Activated T-helper 17 cell treated with anti-CD3 and anti-CD28 coated beads, Interleukin-2, amount 50 U/mL, for 72 hours (primary cell): ENCODE data around the gene SERPINB6. TPM values are rescaled to one million over a fixed set of nuclear protein-coding genes. Genes with fewer than 3 reads are reported as not detected.
"Not testable (repeated sequence)": the region's sequence is repeated elsewhere in the genome, so short reads cannot be mapped to it uniquely, and the experiment has no call there.

Source experiments
- ATAC-seq: fragments of 150-1000 bp; cut with Tn5 transposase; replicated peaks from 2 replicates; pipeline ENCODE4 v1.10.0; 2021; ENCODE audit warnings: mild to moderate bottlenecking, moderate library complexity
- H3K27ac Mint-ChIP-seq: one replicate; pipeline ENCODE4 v1.8.0; 2022; ENCODE audit warnings: mixed read lengths
- H3K27me3 Mint-ChIP-seq: one replicate; pipeline ENCODE4 v1.8.0; 2022; ENCODE audit warnings: mixed read lengths
- H3K36me3 Mint-ChIP-seq: one replicate; pipeline ENCODE4 v1.8.0; 2022; ENCODE audit warnings: low read depth, mild to moderate bottlenecking, mixed read lengths
- H3K4me1 Mint-ChIP-seq: one replicate; pipeline ENCODE4 v1.8.0; 2022; ENCODE audit warnings: mixed read lengths
- H3K4me3 Mint-ChIP-seq: one replicate; pipeline ENCODE4 v1.8.0; 2022; ENCODE audit warnings: mild to moderate bottlenecking, mixed read lengths
- H3K9me3 Mint-ChIP-seq: one replicate; pipeline ENCODE4 v1.8.0; 2022; ENCODE audit warnings: mixed read lengths
- total RNA-seq, 2 donors: library from RNA; stranded (reverse); gene quantifications; one replicate each; pipeline ENCODE4 v1.2.3, GENCODE V29; 2022

SERPINB6 gene
- 10 to 100 TPM; 22.1 to 26.0 TPM for total RNA-seq

DNA sequence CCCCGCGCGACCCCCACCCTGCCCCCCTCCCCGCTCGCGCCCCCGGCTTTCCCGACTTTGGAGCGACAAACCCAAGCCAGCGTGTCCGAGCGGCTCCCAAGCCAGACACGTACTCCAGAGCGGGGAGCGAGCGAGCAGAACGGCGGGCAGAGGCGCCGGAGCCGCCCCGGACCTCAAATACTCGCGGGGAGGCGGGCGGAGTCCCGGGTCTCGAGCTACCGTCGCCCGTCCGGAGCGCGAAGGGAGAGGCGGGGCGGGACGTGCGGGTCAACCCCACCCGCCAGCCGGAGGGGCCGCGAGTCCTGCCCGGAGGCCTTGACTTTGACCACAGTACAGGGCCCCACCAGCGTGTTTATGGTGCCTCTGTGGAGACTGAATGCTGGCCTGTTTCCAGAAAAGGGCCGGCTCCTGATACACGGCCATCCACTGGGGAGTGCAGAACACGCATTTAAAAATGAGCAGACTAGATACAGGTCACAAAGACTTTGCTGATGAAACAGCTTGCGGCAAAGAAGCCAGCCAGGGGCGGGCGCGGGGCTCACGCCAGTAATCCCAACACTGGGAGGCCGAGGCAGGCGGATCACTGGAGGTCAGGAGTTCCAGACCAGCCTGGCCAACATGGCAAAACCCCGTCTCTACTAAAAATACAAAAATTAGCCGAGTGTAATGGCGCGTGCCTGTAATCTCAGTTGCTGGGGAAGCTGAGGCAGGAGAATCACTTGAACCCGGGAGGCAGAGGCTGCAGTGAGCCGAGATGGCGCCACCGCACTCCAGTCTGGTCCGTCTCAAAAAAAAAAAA is at the start of gene SERPINB6:
Gene SERPINB6 (minus strand): TSS at position 148 of the 799 bp plus-strand sequence. CDS start 12,235 bp downstream, outside the sequence.
- peak within 1 kb of the TSS; percentile 77 for H3K4me3 Mint-ChIP-seq

GRCh38 chr6:3019749-3020320 is 48.5 kb upstream of the SERPINB6 start:
- H3K27me3 Mint-ChIP-seq: no peaks in the 10 kb centered on the region
- no peaks in the 10 kb centered on the region for H3K9me3 Mint-ChIP-seq
- no peak overlapping the region for H3K27ac Mint-ChIP-seq
- ATAC-seq: no peak
- H3K36me3 Mint-ChIP-seq: peaks cover 70% of the 10 kb centered on the region
- H3K4me3 Mint-ChIP-seq: no peak overlapping the region
- H3K4me1 Mint-ChIP-seq: peaks cover 12% of the 10 kb centered on the region

More for the DNA sequence above, at the start of gene SERPINB6:
- peak within 1 kb of the TSS; percentile 73 for H3K27ac Mint-ChIP-seq
- peaks cover 8% of the 10 kb centered on the region for H3K27me3 Mint-ChIP-seq
- no peaks in the 10 kb centered on the region for H3K9me3 Mint-ChIP-seq
- H3K36me3 Mint-ChIP-seq: no peaks in the 10 kb centered on the region
- H3K4me1 Mint-ChIP-seq: no peaks in the 10 kb centered on the region
- ATAC-seq: peak; percentile 69

DNA sequence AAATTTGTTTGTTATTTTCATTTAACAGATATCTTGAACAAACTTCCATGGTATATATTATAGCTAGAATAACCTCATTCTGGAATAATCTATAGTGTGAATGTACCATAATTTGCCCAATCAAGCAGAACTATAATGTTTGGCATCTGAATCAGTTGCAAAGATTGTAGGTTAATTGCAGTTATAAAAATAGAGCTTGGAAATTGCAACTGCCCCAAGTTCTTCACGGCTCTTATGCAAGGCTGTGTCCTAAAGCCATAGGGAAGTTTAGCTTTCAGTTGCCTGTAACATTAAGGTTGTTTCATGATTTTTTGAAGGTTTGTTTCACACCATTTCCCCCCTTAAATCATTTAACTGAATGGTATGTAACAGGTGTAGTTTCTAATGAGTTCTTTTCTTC is 47.7 kb upstream of the SERPINB6 start:
- Mint-ChIP-seq H3K4me3 (no peak overlapping the region), H3K27ac (no peak overlapping the region), H3K27me3 (no peaks in the 10 kb centered on the region), H3K36me3 (peaks cover 78% of the 10 kb centered on the region), H3K4me1 (peaks cover 12% of the 10 kb centered on the region), H3K9me3 (no peaks in the 10 kb centered on the region)
- no peak for ATAC-seq

DNA sequence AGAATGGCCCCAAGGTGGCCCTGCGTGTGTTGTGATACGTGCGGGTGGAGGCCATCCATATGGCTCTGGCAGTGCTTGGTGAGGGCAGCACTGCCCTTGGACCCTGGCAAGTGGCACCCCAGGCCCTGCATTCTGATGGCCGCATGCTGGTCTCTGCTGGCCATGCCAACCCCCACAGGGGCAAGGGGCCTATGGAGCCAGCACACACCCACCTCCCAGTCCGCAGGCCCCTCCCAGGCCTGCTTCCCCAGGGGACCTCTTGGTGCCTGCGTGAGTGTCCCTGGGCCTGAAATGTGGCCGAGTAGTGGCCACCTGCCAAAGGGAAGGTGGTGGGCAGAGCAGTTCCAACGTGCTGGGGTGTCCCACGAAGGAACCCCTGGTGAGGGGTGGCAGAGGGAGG is 45.9 kb upstream of the SERPINB6 start:
- H3K9me3 Mint-ChIP-seq: no peaks in the 10 kb centered on the region
- H3K4me1 Mint-ChIP-seq: peaks cover 5% of the 10 kb centered on the region
- H3K27me3 Mint-ChIP-seq: no peaks in the 10 kb centered on the region
- no peak for ATAC-seq
- peaks cover 77% of the 10 kb centered on the region for H3K36me3 Mint-ChIP-seq
- no peak overlapping the region for H3K4me3 Mint-ChIP-seq
- H3K27ac Mint-ChIP-seq: no peak overlapping the region

DNA sequence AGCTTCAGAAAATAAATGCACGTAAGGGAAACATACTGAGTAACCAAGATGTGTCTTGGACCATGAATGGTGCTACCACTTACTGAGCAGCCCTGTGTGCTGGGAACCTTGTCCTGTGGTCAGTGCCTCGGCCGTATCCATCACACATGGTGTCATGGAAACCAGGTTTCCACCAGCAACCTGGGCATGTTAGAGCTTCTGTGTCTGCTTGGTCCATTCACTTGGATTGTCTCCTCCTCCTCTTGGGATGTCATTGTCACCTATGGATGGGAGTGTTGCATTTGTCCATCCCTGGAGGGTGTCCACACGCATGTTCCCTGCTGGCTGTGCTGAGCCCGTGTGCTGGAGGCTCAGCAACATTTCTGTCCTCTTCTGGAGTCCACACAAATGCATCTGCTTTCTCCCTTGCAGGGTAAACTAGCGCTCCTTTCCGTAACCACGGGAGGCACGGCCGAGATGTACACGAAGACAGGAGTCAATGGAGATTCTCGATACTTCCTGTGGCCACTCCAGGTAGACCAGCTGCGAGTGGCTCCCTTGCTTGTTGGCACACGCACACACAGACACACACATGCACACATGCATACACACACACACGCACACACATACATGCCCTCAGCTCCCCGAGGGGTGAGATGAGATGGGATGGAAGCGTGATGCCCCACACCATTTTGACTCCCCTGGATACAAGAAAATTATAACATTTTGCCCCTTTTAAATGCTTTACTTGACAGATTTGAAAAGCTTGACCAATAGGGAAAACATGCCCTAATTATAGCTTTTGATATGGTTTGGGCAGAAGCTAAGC is 45.3 kb upstream of the SERPINB6 start:
- no peak overlapping the region for H3K4me3 Mint-ChIP-seq
- peaks cover 80% of the 10 kb centered on the region for H3K36me3 Mint-ChIP-seq
- no peak for ATAC-seq
- H3K9me3 Mint-ChIP-seq: no peaks in the 10 kb centered on the region
- H3K27me3 Mint-ChIP-seq: no peaks in the 10 kb centered on the region
- H3K27ac Mint-ChIP-seq: no peak overlapping the region
- peaks cover 5% of the 10 kb centered on the region for H3K4me1 Mint-ChIP-seq

DNA sequence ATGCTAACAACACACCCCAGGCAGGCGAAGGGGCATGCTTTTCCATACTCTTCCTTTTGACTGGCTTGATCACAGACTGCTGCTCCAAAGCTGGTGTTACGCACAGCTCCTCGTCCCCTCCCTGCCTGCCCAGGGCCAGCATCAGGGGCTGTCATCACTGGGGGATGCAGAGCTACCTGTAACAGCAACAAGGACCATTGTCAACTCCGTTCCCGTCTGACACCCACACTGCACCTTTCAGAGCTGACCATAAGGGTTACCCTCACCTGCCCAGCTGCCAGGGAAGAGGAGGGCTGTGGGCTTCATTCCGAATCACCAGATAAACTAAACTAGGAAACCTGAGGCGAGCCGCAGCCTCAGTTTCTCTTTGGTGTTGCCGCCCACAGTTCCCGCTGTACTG is 43.8 kb upstream of the SERPINB6 start:
- Mint-ChIP-seq H3K4me3 (no peak overlapping the region), H3K36me3 (peaks cover 88% of the 10 kb centered on the region), H3K4me1 (peaks cover 5% of the 10 kb centered on the region), H3K27ac (no peak overlapping the region), H3K9me3 (no peaks in the 10 kb centered on the region), H3K27me3 (no peaks in the 10 kb centered on the region)
- no peak for ATAC-seq

GRCh38 chr6:3014675-3015066 is 43.3 kb upstream of the SERPINB6 start:
- Mint-ChIP-seq H3K27me3 (no peaks in the 10 kb centered on the region), H3K4me3 (no peak overlapping the region), H3K27ac (no peak overlapping the region), H3K9me3 (no peaks in the 10 kb centered on the region), H3K4me1 (peaks cover 5% of the 10 kb centered on the region), H3K36me3 (peaks cover 88% of the 10 kb centered on the region)
- no peak for ATAC-seq

GRCh38 chr6:3013901-3014674 is 42.7 kb upstream of the SERPINB6 start:
- Mint-ChIP-seq H3K27ac (no peak overlapping the region), H3K27me3 (no peaks in the 10 kb centered on the region), H3K36me3 (peaks cover 89% of the 10 kb centered on the region), H3K4me3 (no peak overlapping the region), H3K9me3 (no peaks in the 10 kb centered on the region), H3K4me1 (peaks cover 5% of the 10 kb centered on the region)
- ATAC-seq: no peak

- Mint-ChIP-seq H3K27me3 (no peaks in the 10 kb centered on the region), H3K27ac (peak overlapping the region; percentile 26), H3K4me3 (no peak overlapping the region), H3K36me3 (peaks cover 95% of the 10 kb centered on the region), H3K4me1 (peaks cover 5% of the 10 kb centered on the region), H3K9me3 (no peaks in the 10 kb centered on the region)
- ATAC-seq: peak; percentile 58
Observed at GRCh38 chr6:3013486-3013885, 42.1 kb upstream of the SERPINB6 start.

DNA sequence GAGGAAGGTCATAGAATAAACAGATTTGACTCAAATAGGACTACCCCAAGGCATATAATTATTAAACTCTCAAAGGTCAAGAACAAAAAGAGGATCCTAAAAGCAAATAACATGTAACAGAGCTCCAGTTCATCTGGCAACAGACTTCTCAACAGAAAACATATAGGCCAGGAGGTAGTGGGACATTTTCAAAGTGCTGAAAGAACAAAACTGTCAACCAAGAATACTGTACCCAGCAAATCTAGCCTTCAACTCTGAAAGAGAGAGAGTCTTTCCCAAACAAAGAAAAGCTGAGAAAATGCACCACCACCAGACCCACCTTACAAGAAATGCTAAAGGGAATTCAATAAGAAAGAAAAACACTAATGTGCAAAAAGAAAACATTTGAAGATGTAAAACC is 40.2 kb upstream of the SERPINB6 start:
- Mint-ChIP-seq H3K9me3 (no peaks in the 10 kb centered on the region), H3K4me1 (peaks cover 5% of the 10 kb centered on the region), H3K36me3 (peaks cover 96% of the 10 kb centered on the region), H3K4me3 (no peak overlapping the region), H3K27me3 (no peaks in the 10 kb centered on the region), H3K27ac (no peak overlapping the region)
- ATAC-seq: no peak

GRCh38 chr6:3011158-3011557 is 39.8 kb upstream of the SERPINB6 start:
- H3K9me3 Mint-ChIP-seq: no peaks in the 10 kb centered on the region
- ATAC-seq: no peak
- no peak overlapping the region for H3K4me3 Mint-ChIP-seq
- no peaks in the 10 kb centered on the region for H3K27me3 Mint-ChIP-seq
- H3K27ac Mint-ChIP-seq: no peak overlapping the region
- H3K4me1 Mint-ChIP-seq: peaks cover 5% of the 10 kb centered on the region
- H3K36me3 Mint-ChIP-seq: peaks cover 98% of the 10 kb centered on the region

DNA sequence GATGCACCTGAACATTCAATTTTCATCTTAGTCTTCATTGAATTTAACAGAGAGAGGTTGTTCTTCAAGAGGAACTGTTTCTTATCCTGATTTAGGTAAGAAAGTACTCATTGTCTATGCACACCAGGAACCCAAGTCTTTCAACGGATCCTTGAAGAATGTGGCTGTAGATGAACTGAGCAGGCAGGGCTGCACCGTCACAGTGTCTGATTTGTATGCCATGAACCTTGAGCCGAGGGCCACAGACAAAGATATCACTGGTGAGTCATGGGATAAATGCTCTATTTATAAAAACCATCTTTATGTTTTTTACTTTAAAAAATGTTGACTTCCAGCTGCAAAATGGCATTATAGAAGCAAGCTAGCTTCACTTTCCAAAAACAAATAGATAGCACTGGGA is 38.6 kb upstream of the SERPINB6 start:
- H3K27me3 Mint-ChIP-seq: no peaks in the 10 kb centered on the region
- no peaks in the 10 kb centered on the region for H3K9me3 Mint-ChIP-seq
- H3K27ac Mint-ChIP-seq: no peak overlapping the region
- ATAC-seq: no peak
- peaks cover 98% of the 10 kb centered on the region for H3K36me3 Mint-ChIP-seq
- no peak overlapping the region for H3K4me3 Mint-ChIP-seq
- peaks cover 11% of the 10 kb centered on the region for H3K4me1 Mint-ChIP-seq

GRCh38 chr6:3008712-3009265 is 37.4 kb upstream of the SERPINB6 start:
- Mint-ChIP-seq H3K36me3 (peaks cover 94% of the 10 kb centered on the region), H3K4me1 (peaks cover 11% of the 10 kb centered on the region)
- not testable (repeated sequence) for H3K4me3 Mint-ChIP-seq, H3K9me3 Mint-ChIP-seq, H3K27me3 Mint-ChIP-seq, H3K27ac Mint-ChIP-seq, ATAC-seq

GRCh38 chr6:3007571-3007970 is 36.2 kb upstream of the SERPINB6 start:
- Mint-ChIP-seq H3K27ac (no peak overlapping the region), H3K4me3 (no peak overlapping the region), H3K4me1 (peaks cover 12% of the 10 kb centered on the region), H3K27me3 (no peaks in the 10 kb centered on the region), H3K9me3 (no peaks in the 10 kb centered on the region), H3K36me3 (peaks cover 90% of the 10 kb centered on the region)
- no peak for ATAC-seq
